ENCODE data around the gene DNAH12.
"Not testable (repeated sequence)": the region's sequence is repeated elsewhere in the genome, so short reads cannot be mapped to it uniquely, and the experiment has no call there.

Gene DNAH12

GRCh38 chr3:57383406-57383805, 160.7 kb downstream of the DNAH12 start:
- Histone ChIP-seq H3K36me3 (ENCODE audit: low read depth) (no peaks in the 10 kb centered on the region), H3K9me3 (ENCODE audit: severe bottlenecking) (no peaks in the 10 kb centered on the region), H3K4me3 (ENCODE audit: severe bottlenecking) (no peak overlapping the region), H3K27ac (ENCODE audit: poor library complexity, severe bottlenecking) (no peak overlapping the region), H3K4me1 (ENCODE audit: insufficient read depth, poor library complexity, severe bottlenecking) (no peaks in the 10 kb centered on the region), H3K27me3 (ENCODE audit: insufficient read depth, poor library complexity, severe bottlenecking) (no peaks in the 10 kb centered on the region)
- DNase-seq (ENCODE audit: low spot score) (no peak), ATAC-seq (ENCODE audit: low read depth) (no peak)
- no peak for TF ChIP-seq CTCF (IDR thresholded peaks at IDR 0.05; ENCODE audit: poor library complexity, severe bottlenecking)

- Histone ChIP-seq H3K27ac (ENCODE audit: poor library complexity, severe bottlenecking) (no peak overlapping the region), H3K4me3 (ENCODE audit: severe bottlenecking) (no peak overlapping the region), H3K36me3 (ENCODE audit: low read depth) (no peaks in the 10 kb centered on the region), H3K27me3 (ENCODE audit: insufficient read depth, poor library complexity, severe bottlenecking) (peaks cover 3% of the 10 kb centered on the region), H3K9me3 (ENCODE audit: severe bottlenecking) (no peaks in the 10 kb centered on the region), H3K4me1 (ENCODE audit: insufficient read depth, poor library complexity, severe bottlenecking) (no peaks in the 10 kb centered on the region)
- DNase-seq (ENCODE audit: low spot score) = no peak
- TF ChIP-seq CTCF (IDR thresholded peaks at IDR 0.05; ENCODE audit: poor library complexity, severe bottlenecking) = no peak
- 0 out of 3 replicates have a peak, but pooled peaks have one; percentile 38 for ATAC-seq (ENCODE audit: low read depth)
Observed at GRCh38 chr3:57382933-57383332, 161.2 kb downstream of the DNAH12 start.

- DNase-seq (ENCODE audit: low spot score) = no peak
- Histone ChIP-seq H3K9me3 (ENCODE audit: severe bottlenecking) (peaks cover 2% of the 10 kb centered on the region), H3K4me3 (ENCODE audit: severe bottlenecking) (no peak overlapping the region), H3K27ac (ENCODE audit: poor library complexity, severe bottlenecking) (no peak overlapping the region), H3K36me3 (ENCODE audit: low read depth) (no peaks in the 10 kb centered on the region), H3K4me1 (ENCODE audit: insufficient read depth, poor library complexity, severe bottlenecking) (no peaks in the 10 kb centered on the region), H3K27me3 (ENCODE audit: insufficient read depth, poor library complexity, severe bottlenecking) (no peaks in the 10 kb centered on the region)
- no peak for TF ChIP-seq CTCF (IDR thresholded peaks at IDR 0.05; ENCODE audit: poor library complexity, severe bottlenecking)
- ATAC-seq (ENCODE audit: low read depth) = no peak
Observed at GRCh38 chr3:57370341-57370740, 173.8 kb downstream of the DNAH12 start.

GRCh38 chr3:57365089-57365488, 179.1 kb downstream of the DNAH12 start:
- not testable (repeated sequence) for H3K9me3 ChIP-seq (ENCODE audit: severe bottlenecking); H3K36me3 ChIP-seq (ENCODE audit: low read depth); H3K4me1 ChIP-seq (ENCODE audit: insufficient read depth, poor library complexity, severe bottlenecking); ATAC-seq (ENCODE audit: low read depth); H3K27ac ChIP-seq (ENCODE audit: poor library complexity, severe bottlenecking); H3K4me3 ChIP-seq (ENCODE audit: severe bottlenecking); DNase-seq (ENCODE audit: low spot score); H3K27me3 ChIP-seq (ENCODE audit: insufficient read depth, poor library complexity, severe bottlenecking)

GRCh38 chr3:57356275-57356674, 187.9 kb downstream of the DNAH12 start:
- not testable (repeated sequence) for H3K4me1 ChIP-seq (ENCODE audit: insufficient read depth, poor library complexity, severe bottlenecking); H3K9me3 ChIP-seq (ENCODE audit: severe bottlenecking); H3K27me3 ChIP-seq (ENCODE audit: insufficient read depth, poor library complexity, severe bottlenecking); H3K27ac ChIP-seq (ENCODE audit: poor library complexity, severe bottlenecking); DNase-seq (ENCODE audit: low spot score); H3K36me3 ChIP-seq (ENCODE audit: low read depth); ATAC-seq (ENCODE audit: low read depth); H3K4me3 ChIP-seq (ENCODE audit: severe bottlenecking)

GRCh38 chr3:57354768-57355167, 189.4 kb downstream of the DNAH12 start:
- no peaks in the 10 kb centered on the region for H3K27me3 ChIP-seq (ENCODE audit: insufficient read depth, poor library complexity, severe bottlenecking)
- DNase-seq (ENCODE audit: low spot score) (no peak), ATAC-seq (ENCODE audit: low read depth) (no peak)
- no peaks in the 10 kb centered on the region for H3K4me1 ChIP-seq (ENCODE audit: insufficient read depth, poor library complexity, severe bottlenecking)
- H3K9me3 ChIP-seq (ENCODE audit: severe bottlenecking) = no peaks in the 10 kb centered on the region
- no peaks in the 10 kb centered on the region for H3K36me3 ChIP-seq (ENCODE audit: low read depth)
- no peak overlapping the region for H3K4me3 ChIP-seq (ENCODE audit: severe bottlenecking)
- no peak overlapping the region for H3K27ac ChIP-seq (ENCODE audit: poor library complexity, severe bottlenecking)
- no peak for TF ChIP-seq CTCF (IDR thresholded peaks at IDR 0.05; ENCODE audit: poor library complexity, severe bottlenecking)

Measured in RWPE2 (cell line).